Adipose tissue (tissue), 3 donors: Measurements from ENCODE around the gene EXD3. TPM values are rescaled to one million over a fixed set of nuclear protein-coding genes. Genes with fewer than 3 reads are reported as not detected.

Source experiments
- H3K27ac ChIP-seq: one replicate; pipeline ENCODE4 v1.5.1; 2013; ENCODE audit warnings: low read depth, low read length
- WGBS, 3 donors: extraction: QIAGEN DNeasy Blood & Tissue Kit; methylation state at CpG; one replicate each; pipeline ENCODE4 v1.1.7; 2013; 5-methylcytosine and 5-hydroxymethylcytosine counted together
- polyA plus RNA-seq, 3 donors: library from polyadenylated mRNA; stranded (reverse); fragments of 200-250 nt; gene quantifications; one replicate each; pipeline ENCODE4 v1.2.3, GENCODE V29; 2013
- donor health status: healthy with polysubstance abuse.
- donor health status: Bipolar disorder and iron deficiency.
- donor health status: healthy.

EXD3 gene
- polyA plus RNA-seq, 3 donors = 7.6 to 38.5 (median 14.0) TPM

DNA sequence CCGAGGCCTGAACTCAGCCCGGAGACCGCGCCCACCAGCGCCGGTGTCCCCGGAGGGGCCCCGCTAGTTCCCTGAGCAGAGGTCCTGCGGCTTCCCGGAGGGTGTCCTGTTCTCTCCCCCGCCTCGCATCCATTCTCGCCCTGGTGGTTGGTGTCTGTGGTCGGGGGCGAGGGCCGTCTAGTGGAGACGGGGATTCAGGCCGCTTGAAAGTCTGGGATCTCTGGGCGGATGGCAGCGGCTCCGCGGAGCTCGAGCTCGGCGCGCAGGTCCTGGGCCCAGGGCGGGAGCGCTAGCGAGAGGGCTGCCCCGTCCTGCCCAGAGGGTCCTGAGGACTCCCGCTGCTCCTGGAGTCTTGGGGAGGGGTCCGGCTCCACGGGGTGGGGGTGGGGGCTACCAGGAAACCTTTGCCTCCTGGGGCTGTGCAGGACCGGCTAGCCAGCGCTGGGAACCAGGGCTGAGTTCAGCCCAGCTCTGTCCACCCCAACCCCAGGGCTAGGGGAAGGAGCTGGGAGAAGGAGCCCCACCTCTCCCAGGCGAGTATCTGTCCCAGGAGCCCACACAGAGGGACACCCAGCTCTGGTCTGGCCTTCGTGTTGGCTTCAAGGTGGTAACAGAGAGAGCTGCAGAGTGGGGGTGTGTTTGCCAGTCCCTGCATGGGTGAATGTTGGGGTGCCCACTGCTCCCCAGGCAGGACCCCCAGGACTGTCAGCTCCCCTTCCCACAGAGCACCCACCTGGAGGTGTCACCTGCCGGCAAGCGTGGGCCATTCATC lies 141.4 kb downstream of the EXD3 start:
- 69 to 83% (median 79%) methylated on average over 22 to 39 of the region's 39 CpGs for WGBS, 3 donors
- no peak overlapping the region for H3K27ac ChIP-seq

- H3K27ac ChIP-seq = no peak overlapping the region
- WGBS, 3 donors = 47 to 63% (median 58%) methylated on average over 62 to 85 of the region's 85 CpGs
Observed at GRCh38 chr9:137280474-137281344, 142.3 kb downstream of the EXD3 start.

DNA sequence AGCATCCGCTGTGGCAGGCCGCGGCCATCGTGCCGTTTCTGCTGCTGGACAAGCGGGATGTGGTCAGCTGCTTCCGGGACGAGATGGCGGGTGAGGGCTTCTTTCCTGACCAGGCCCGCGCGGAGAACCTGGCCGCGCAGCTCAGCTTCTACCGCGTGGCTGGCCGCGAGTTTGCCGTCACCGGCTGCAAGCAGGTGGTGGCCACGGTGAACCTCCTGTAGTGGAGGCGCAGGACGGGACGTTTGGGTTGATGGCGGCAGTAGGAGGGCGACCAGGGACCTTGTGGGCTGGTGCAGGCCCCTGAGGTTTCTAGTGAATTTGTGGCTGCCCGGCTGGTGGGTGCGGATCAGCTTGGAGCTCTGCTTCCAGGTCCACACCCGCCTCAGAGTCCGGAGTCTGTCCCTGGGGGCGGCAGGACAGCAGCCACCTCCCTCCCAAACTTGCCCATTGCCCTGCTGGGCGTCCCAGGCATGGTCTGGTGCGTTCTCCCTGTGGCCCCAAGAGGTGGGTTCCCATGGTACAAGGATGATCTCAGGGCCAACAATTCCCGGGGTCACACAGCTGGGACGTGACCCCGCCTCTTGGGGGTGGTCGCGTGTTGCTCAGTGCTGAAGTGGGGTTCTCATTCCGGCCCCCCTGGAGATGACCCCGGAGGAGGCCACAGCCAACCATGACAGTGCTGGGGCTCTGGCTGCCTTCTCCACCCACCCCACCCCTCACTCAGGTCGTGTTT lies 143.1 kb downstream of the EXD3 start:
- no peak overlapping the region for H3K27ac ChIP-seq
- WGBS, 3 donors = 89 to 93% (median 89%) methylated on average over 39 to 41 of the region's 41 CpGs

DNA sequence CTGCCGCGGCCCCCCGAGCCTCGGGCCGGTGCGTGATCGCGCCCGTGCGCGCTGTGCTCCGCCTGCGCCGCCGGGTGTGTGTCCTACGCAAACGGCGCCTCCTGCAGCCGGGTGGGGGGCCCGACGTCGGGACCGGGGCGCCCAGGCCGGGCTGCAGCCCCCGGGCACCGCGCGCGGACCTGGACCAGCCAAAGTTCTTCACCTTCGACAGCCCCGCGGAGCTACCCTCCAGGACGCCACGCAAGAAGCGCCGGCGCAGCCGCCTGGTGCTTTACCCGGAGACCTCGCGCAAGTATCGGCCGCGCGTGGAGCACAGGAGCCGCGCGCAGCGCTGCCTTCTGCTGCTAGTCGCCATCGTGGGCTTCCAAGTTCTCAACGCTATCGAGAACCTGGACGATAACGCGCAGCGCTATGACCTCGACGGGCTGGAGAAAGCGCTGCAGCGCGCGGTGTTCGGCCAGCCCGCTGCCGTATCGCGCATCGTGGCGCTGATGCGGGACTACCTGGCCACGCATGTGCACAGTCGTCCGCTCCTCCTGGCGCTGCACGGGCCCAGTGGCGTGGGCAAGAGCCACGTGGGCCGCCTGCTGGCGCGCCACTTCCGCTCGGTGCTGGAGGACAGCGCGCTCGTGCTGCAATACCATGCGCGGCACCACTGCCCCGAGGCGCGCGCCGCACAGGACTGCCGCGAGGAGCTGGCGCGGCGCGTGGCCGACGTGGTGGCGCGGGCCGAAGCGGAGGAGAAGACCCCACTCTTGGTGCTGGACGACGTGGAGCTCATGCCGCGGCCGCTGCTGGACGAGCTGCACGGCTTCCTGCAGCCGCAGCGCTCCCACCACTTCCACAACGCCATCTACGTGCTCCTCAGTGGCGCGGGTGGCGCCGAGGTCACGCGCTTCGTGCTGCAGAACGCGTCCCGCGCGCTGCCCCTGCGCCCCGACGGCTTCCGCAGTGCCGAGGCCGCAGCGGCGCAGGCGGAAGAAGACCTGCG lies 143.9 kb downstream of the EXD3 start:
- 84 to 88% (median 86%) methylated on average over 129 to 139 of the region's 139 CpGs for WGBS, 3 donors
- no peak overlapping the region for H3K27ac ChIP-seq

DNA sequence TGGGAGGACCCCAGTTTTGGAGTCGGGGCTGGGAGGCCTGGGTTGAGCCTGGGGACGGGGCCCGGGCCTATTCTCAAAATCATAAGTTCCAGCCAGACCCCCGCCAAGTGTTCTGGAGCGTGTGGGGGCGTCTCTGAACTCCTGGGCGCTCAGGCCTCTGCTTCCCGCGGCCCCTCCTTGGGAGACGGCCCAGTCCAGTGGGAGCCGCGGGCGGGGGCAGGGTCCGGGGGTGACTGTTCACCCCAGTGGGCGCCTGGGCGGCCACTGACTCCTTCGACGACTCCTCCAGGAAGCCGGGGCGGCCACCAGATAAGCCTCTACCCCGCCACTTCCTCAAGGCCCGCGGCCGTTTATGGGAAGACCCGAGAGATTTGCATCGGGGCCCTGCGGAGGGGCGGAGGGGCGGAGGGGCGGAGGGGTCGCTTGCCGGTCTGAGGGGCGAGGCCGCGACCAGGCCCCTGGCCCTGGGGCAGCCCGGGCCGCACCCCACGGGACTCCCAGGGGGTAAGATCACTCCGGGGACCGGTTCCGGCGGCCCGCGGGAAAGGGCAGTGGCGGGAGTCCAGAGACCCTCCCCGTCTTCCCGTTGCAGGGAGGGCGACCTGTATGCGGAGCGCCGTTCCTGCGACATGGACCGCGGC lies 144.8 kb downstream of the EXD3 start:
- no peak overlapping the region for H3K27ac ChIP-seq
- WGBS, 3 donors = 5 to 30% (median 10%) methylated on average over 48 to 54 of the region's 54 CpGs

DNA sequence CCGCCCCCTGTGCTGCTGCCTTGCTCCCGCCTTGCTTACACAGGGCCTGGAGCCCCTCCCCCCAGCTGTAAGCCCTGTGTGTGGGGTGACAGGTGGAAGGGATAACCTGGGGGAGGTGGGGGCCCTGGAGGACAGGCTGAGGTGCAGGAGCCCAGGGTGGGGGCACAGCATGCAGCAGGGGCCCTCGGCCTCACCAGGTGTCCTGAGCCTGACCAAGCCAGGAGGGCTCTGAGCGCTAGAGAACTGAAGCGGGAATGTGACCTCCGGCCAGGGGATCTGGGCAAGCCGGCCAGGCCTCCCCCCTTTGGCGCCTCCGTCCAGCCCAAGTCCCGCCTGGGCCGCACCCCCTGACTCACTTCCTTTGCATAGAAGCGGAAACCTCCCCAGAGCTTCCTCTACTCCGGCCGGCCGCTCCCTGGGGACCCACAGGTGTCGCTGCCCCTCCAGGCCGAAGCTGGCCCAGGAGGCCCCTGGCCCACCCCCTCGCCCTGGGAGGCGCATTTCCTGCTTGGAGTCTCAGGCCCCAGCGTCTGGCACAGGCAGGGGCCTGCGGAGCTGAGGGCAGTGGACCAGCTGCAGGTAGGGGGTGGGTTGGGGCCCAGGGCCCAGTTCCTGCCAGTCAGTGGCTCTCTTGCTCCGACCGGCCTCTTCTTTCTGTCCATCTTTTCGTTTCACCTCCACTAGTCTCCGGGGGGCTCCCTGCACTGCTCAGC lies 145.5 kb downstream of the EXD3 start, which contains the start of gene TOR4A:
TSS of gene TOR4A (plus strand) at position 398 of the 713 bp plus-strand sequence. CDS start 964 bp downstream, outside the sequence.
- H3K27ac ChIP-seq = no peak within 1 kb of the TSS
- 3 to 17% (median 4%) methylated on average over 24 to 25 of the region's 25 CpGs for WGBS, 3 donors

GRCh38 chr9:137276473-137277328 lies 146.3 kb downstream of the EXD3 start:
- 31 to 37% (median 37%) methylated on average over 30 of the region's 30 CpGs for WGBS, 3 donors
- H3K27ac ChIP-seq = no peak overlapping the region

- WGBS, 3 donors = 78 to 83% (median 80%) methylated on average over 24 of the region's 24 CpGs
- no peak overlapping the region for H3K27ac ChIP-seq
Observed at GRCh38 chr9:137275588-137276472, 147.1 kb downstream of the EXD3 start.

DNA sequence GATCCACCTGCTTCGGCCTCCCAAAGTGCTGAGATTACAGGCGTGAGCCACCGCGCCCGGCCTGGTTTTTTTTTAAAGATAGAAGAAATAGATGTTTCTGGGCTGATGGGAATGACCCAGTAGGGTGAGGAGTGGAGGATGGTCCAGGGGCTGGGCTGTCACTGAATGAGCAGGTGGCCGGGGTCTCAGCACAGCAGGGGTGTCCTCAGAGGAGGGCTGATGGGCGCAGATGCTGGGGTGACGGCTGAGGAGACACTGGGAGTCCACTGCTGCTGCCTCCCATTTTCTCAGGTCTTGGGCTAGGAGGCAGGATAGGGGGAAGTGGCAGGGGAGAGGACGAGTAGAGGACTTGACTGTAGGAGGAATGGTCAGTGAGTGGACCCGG lies 147.8 kb downstream of the EXD3 start:
- H3K27ac ChIP-seq = no peak overlapping the region
- WGBS, 3 donors = 62 to 88% (median 82%) methylated on average over 10 of the region's 10 CpGs

GRCh38 chr9:137273611-137274320 lies 149.2 kb downstream of the EXD3 start:
- no peak overlapping the region for H3K27ac ChIP-seq
- WGBS, 3 donors = 40 to 85% (median 80%) methylated on average over 15 of the region's 15 CpGs

- 41 to 86% (median 86%) methylated on average over 13 of the region's 13 CpGs for WGBS, 3 donors
- no peak overlapping the region for H3K27ac ChIP-seq
Observed at GRCh38 chr9:137273095-137273490, 149.9 kb downstream of the EXD3 start.

DNA sequence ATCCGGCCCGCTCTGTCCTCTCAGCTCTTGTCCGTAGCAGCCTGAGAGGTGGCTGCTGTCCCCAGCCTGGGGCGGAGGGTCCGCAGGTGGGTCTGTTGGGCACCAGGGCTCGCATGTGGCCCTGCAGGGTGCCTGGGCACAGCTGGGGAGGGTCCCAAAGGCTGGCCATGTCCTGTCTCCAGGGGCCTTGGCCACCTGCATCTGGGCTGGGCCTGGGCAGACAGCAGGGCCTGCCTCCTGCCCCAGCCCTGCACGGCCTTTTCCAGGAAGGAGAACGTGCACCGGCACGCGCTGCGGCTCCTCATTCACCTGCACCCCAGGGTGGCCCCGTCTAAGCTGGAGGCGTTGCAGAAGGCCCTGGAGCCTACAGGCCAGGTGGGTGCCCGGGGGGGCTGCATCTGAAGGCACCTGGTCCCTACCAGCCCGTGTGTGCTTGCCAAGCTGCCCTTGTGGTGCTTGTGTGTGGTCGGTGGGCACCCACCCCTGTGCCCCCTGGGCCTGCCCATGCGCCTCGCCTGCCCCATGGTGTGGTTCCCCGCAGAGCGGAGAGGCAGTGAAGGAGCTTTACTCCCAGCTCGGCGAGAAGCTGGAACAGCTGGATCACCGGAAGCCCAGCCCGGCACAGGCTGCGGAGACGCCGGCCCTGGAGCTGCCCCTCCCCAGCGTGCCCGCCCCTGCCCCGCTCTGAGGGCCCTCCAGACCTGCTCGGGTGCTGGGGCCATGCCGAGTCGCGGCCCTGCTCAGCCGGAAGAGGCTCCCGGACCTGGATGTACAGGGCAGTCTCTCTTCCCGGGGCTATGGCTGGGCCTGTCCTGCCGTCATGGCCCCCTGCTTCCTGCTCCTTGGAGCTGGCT lies 150.5 kb downstream of the EXD3 start:
- H3K27ac ChIP-seq = no peak overlapping the region
- WGBS, 3 donors = 93 to 94% (median 94%) methylated on average over 35 to 39 of the region's 39 CpGs

DNA sequence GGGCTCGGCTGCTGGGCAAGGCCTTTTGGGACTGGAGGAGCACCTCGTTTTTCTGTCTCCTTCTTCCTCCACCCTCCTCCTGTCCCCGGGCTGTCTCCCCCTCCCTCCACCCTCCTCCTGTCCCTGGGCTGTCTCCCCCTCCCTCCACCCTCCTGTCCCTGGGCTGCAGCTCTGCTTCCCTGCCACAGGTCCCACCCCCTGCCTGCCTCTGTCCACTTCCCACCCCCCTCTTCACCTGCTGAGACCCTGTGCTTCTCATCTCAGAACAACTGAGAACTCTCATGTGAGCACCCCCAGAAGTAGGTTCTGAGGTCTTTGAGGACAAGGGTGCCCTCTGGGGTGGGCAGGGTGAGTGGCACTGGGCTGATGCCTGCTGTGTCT lies 151.3 kb downstream of the EXD3 start:
- WGBS, 3 donors = 32 to 63% (median 40%) methylated on average over 3 of the region's 3 CpGs
- H3K27ac ChIP-seq = no peak overlapping the region
